ENCODE measurements around the gene CAMTA1.

The CAMTA1 gene

GRCh38 chr1:7388141-7388487 is 602.9 kb downstream of the CAMTA1 start:
- H3K4me3 ChIP-seq (ENCODE audit: low read length) = no peak overlapping the region
- no peak for TF ChIP-seq CTCF (conservative IDR thresholded peaks at IDR 0.05; ENCODE audit: low read depth, low read length)
- DNase-seq (ENCODE audit: low read depth) = no peak

- DNase-seq (ENCODE audit: low read depth) = no peak
- no peak overlapping the region for H3K4me3 ChIP-seq (ENCODE audit: low read length)
- TF ChIP-seq CTCF (conservative IDR thresholded peaks at IDR 0.05; ENCODE audit: low read depth, low read length) = no peak
These were observed 603.4 kb downstream of the CAMTA1 start for GRCh38 chr1:7388488-7389185.

GRCh38 chr1:7389201-7389905 is 604.1 kb downstream of the CAMTA1 start:
- TF ChIP-seq CTCF (conservative IDR thresholded peaks at IDR 0.05; ENCODE audit: low read depth, low read length) = peak; percentile 18
- no peak overlapping the region for H3K4me3 ChIP-seq (ENCODE audit: low read length)
- DNase-seq (ENCODE audit: low read depth) = no peak

- no peak overlapping the region for H3K4me3 ChIP-seq (ENCODE audit: low read length)
- TF ChIP-seq CTCF (conservative IDR thresholded peaks at IDR 0.05; ENCODE audit: low read depth, low read length) = no peak
- DNase-seq (ENCODE audit: low read depth) = no peak
These were observed 604.8 kb downstream of the CAMTA1 start for GRCh38 chr1:7389906-7390603.

GRCh38 chr1:7390604-7391000 is 605.3 kb downstream of the CAMTA1 start:
- TF ChIP-seq CTCF (conservative IDR thresholded peaks at IDR 0.05; ENCODE audit: low read depth, low read length) = no peak
- DNase-seq (ENCODE audit: low read depth) = no peak
- H3K4me3 ChIP-seq (ENCODE audit: low read length) = no peak overlapping the region

- no peak overlapping the region for H3K4me3 ChIP-seq (ENCODE audit: low read length)
- DNase-seq (ENCODE audit: low read depth) = no peak
- no peak for TF ChIP-seq CTCF (conservative IDR thresholded peaks at IDR 0.05; ENCODE audit: low read depth, low read length)
These were observed 607.9 kb downstream of the CAMTA1 start for GRCh38 chr1:7393136-7393535.

Data from retinal pigment epithelial cell (primary cell).